ENCODE data around the gene KDM4C.

The KDM4C gene

DNA sequence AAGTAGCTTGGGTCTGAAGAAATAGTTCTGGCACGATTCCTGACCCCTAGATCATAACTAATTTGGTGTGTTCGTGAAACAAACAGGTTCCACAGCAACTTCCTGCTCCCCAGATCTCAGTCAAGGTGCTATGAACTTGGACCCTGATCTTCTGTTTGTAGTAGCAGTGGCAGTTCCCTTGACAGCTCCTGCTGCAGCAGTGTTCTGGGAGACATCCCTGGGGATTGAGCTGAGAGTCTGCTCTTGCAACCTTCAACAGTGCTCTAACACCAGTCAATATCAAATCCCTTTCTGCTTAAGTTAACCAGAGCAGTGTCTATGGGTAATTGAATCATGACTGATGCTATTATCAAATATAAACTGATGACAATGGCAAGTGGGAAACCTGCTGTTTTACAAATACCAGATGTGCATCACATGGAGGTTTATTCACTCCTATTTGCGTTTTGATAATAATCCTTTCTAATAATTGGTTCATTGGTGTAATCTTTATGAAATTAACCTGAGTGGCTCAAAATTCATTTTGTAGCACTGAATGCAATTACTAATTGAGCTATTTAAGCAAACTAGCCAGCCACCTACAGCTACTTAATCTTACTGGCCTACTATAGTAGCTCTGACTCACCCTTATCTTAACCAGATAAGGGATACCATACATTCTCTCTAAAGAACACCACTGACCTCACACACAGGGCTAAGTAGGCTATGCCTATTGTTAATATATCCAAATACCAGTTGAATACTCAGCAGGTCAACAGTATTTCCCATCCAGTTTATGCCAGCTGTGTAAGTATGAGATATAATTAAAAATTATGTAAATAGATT is 21.9 kb downstream of the KDM4C start:
- TF ChIP-seq CTCF (IDR thresholded peaks at IDR 0.05): no peak
- H3K27ac ChIP-seq: no peak overlapping the region
- no peak for DNase-seq (ENCODE audit: low spot score)
- H3K4me3 ChIP-seq: no peak overlapping the region

DNA sequence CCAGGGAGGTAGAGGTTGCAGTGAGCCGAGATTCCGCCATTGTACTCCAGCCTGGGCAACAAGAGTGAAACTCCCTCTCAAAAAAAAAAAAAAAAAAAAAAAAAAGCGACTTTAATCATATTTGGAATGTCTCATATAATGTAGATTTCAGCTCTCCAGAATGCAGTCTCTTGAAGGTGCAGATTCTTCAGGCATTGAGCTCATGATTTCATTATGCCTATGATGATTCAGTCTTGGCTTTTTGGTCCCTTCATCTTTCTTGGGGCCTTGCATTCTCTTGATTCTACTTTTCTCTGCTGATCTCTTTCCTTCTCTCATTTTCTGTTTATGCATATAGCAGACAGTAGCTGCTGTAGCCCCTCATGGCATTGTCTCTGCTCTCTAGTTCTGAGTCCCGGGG is 22.9 kb downstream of the KDM4C start:
- H3K4me3 ChIP-seq: no peak overlapping the region
- TF ChIP-seq CTCF (IDR thresholded peaks at IDR 0.05): no peak
- no peak for DNase-seq (ENCODE audit: low spot score)
- no peak overlapping the region for H3K27ac ChIP-seq

- DNase-seq (ENCODE audit: low spot score): no peak
- TF ChIP-seq CTCF (IDR thresholded peaks at IDR 0.05): no peak
- Histone ChIP-seq H3K4me3 (no peak overlapping the region), H3K27ac (no peak overlapping the region)
Measured at GRCh38 chr9:6781476-6781875, 23.7 kb downstream of the KDM4C start.

DNA sequence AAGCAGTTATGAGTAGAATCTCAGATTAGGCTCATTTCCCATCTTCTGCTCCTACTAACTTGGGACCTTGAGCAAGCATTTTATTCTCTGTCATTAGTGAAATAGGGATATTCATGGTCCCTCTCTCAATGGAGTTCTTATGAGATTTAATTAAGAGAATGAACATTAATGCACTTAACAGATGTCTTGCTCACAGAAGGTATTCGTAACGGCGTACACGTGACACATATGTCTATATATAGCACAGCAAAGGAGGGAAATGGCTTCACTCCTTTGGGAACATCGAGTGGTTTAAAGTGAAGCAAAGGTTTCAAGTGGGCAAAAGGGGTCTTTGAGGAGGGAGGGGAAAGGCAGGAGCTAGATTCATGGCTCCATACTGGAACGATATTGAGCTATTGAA is 24.6 kb downstream of the KDM4C start:
- DNase-seq (ENCODE audit: low spot score): no peak
- Histone ChIP-seq H3K4me3 (no peak overlapping the region), H3K27ac (no peak overlapping the region)
- no peak for TF ChIP-seq CTCF (IDR thresholded peaks at IDR 0.05)

DNA sequence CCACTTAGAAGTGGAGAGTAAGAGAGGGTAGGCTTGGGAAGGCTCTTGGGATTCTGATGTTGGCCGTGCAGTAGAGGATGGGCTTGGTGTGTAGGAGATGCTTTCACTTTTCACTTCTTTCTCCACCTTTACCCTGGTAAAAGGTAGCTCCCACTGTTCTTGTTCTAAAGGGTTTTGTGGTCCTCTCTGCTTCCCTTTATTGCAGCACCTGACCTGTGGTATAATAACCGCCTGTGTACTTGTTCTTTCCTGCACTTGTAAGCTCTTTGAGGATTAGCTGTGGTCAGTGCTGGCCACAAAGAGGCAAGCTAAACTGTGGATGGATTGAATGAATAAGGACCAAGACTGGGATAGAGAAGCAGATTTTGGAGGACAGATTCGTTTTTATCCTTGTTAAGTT is 25.2 kb downstream of the KDM4C start:
- Histone ChIP-seq H3K27ac (no peak overlapping the region), H3K4me3 (no peak overlapping the region)
- TF ChIP-seq CTCF (IDR thresholded peaks at IDR 0.05): no peak
- DNase-seq (ENCODE audit: low spot score): no peak

DNA sequence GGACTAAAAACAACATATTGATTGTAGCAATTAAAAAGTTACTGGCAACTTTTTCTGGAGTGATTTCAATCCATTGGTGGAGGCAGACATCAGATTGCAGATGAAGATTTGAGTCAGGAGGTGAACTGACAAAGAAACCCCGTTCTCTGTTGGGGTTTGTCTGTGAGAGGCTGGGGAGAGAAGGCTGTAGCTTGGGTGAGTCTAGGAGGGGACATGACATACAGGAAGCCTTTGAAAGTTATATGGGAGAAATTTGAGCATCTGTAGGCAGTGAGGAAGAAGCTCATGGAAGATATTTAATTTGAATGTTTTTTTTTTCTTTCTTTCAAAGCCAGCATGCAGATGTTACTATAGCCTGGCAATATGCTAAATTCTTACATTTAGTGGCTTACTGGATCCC is 26.0 kb downstream of the KDM4C start:
- DNase-seq (ENCODE audit: low spot score): no peak

More for the DNA sequence above, 26.0 kb downstream of the KDM4C start:
- TF ChIP-seq CTCF (IDR thresholded peaks at IDR 0.05): no peak
- Histone ChIP-seq H3K4me3 (no peak overlapping the region), H3K27ac (no peak overlapping the region)

Data from coronary artery (tissue), 2 donors.